GM18873 (cell line): ENCODE results near the gene CEP128.

Experiments
- ATAC-seq: cut with Tn5 transposase; IDR thresholded peaks from one replicate; pipeline ENCODE4 v1.9.1; 2021; ENCODE audit warnings: mild to moderate bottlenecking, moderate library complexity, moderate number of reproducible peaks; ENCODE audit not compliant: unreplicated experiment, low FRiP score

The CEP128 gene

DNA sequence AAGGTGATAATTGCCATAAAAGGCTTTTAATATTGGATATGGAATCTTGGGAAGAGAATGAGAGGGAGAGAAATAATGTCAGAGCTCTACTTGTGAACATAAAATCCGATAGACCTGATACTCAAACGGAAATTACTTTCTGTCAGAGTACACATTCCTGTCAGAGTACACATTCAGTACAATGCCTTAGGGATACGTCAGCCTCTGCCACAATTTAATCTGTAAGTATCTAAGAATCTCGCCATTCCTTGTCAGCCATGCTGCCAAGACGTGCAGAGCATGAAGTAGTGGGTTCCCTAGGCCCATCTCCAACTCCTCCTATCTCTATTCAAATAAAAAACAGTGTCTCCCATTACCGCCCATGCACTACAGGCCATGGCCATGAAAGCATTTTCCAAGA is 242.6 kb downstream of the CEP128 start:
- ATAC-seq = no peak

DNA sequence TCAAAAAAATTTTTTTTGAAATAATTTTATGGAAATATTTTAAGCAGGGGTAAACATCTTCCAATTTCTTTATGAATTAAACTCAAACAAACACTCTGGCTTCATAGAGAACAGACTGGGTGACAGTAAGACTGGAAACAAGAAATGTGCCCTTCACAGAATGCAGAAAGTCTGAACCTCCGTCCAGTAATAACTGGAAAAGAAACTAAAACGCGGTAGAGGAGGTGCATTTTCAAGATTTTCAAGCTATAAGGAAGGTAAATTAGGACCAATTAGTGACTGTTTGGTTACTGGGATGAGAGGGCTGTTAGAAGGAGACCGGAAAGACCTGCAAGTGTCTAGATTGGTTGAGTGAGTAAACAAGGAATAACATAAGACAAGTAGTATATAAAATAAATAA is 245.7 kb downstream of the CEP128 start:
- ATAC-seq = peak; percentile 72

DNA sequence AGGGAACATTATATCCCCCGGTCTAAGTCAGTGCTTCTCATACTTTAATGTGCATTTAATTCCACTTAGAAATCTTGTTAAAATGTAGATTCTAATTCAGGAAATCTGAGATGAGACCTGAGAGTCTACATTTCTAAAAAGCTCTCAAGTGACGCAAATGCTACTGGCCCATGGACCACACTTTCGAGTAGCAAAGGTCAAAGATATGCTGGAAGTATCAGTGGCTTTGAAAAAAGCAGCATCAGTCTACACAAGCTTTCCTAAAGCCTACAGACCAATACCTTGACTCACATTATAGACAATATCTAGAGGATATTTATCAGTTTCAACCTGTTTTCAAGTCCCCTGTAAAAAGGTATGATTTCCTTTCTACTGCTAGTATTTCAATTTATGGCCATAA is 248.6 kb downstream of the CEP128 start:
- no peak for ATAC-seq

DNA sequence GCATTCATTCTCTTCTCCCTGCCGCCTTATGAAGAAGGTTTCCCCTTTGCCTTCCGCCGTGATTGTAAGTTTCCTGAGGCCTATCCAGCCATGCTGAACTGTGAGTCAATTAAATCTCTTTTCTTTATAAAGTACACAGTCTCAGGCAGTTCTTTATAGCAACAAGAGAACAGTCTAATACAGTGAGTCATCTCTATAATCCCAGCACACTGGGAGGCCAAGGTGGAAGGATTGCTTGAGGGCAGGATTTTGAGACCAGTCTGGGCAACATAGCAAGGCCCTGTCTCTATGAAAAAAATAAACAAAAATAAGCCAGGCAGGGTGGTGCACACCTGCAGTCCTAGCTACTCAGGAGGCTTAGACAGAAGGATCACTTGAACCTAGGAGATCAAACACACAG is 259.9 kb downstream of the CEP128 start:
- ATAC-seq = no peak

DNA sequence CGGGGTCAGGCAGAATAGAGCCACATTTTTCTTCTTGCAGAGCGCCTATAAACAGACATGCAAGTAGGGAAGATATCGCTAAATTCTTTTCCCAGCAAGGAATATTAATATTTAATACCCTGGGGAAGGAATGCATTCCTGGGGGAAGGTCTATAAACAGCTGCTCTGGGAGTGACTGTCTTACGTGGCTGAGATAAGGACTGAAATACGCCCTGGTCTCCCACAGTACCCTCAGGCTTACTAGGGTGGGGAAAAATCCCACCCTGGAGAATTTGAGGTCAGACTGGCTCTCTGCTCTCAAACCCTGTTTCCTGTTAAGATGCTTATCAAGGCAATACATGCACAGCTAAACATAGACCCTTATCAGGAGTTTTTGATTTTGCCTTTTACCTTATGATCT is 262.3 kb downstream of the CEP128 start:
- ATAC-seq = no peak

DNA sequence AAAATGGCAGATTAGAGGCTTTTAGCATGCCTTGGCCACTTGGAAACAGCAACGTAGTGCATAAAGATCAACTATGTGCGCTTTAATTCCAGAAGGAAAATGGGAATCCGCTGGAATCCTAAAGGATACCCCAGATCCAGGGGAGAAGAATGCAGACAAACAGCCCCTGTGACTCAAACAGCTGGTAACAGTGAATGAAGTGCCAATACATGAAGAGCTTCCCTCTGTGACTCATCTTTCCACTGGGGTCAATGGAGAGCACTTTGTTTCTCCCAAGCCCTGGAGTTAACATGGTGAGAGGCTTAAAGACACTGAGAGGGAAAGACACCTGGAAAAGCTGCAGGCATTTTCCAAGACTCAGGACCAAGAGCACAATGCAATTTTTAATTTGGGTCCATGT is 263.1 kb downstream of the CEP128 start:
- ATAC-seq = no peak

DNA sequence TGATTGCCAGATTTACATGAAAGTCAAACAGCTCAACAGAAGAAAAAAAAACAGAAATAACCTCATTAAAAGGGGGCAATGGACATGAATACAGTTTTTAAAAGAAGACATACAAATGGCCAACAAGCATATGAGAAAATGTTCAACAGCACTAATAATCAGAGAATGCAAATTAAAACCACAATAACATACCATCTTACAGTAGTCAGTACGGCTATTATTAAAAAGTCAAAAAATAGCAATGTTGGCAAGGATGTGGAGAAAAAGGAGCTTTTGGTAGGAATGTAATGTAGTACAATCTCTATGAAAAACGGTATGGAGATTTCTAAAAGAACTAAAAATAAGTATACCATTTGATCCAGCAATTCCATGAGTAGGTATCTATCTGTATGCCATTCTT is 272.1 kb downstream of the CEP128 start:
- no peak for ATAC-seq

DNA sequence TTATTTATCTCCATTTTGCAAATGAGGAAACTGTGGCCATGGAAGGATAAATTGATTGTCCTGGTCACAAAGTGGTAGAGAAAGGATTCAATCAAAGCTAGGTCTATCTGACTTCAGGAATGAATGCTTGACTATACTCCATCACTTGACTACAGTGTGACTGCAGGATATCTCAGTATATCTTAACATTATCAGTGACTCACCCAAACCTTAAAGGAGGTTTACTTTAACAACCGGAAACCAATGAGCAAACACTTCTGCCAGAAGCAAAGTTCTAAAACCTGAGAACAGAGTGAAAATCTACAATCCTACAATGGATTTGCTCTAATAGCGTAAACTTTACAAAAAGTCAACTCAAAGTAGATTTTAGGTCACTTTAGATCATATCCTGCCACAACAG is 277.0 kb downstream of the CEP128 start:
- no peak for ATAC-seq

DNA sequence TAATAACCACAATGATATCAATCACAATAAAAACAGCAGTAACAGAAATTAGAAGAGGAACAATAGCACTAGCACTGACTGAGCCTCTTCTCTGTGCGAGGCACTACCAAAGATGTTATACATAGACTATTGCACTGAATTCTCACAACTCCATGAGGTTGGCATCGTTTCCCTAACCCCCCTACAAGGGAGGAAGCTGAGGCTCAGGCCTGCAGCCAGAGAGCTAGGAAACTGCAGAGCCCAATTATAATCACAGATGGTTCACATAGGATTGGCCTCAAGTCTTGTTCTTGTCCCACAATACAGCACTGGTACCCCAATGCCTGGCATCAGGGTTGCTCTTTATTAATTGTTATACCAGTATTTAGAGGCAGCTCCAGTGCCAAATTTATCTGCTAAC is 278.0 kb downstream of the CEP128 start:
- no peak for ATAC-seq

DNA sequence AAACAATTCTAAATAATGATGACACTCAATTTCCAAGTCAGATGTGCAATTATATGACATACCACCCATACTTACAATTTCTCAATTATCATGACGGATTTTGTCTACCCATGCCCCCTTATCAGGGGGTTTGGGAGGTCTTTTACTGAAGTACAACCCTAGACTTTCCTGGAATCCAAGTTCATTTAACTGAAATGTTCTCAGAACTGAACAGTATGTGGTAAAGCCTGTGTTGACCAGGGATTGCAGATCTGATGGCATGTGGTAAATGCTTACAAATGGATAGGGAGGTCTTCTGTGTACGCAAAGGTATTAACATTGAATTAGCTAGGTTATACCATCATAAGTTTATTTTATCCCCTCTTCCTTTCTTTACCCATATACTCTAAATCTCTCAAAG is 281.8 kb downstream of the CEP128 start:
- ATAC-seq = no peak

DNA sequence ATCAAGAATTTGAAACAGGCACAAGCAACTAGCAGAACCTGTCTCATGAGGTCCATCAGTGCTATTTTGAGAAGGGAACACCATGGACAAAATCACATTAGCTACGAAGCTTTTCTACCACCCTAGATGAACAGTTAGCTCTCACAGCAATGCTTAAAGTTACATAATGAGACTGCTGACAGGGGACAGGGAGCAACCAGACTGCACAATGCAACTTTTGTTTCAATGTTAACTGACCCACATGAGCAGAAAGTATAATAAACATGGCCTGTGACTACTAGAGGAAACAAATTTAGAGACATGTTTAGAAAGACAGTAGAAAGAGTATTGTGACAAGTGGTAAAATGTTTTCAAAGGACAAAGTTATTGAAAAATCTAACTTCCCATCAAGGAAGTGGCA is 282.8 kb downstream of the CEP128 start:
- no peak for ATAC-seq

DNA sequence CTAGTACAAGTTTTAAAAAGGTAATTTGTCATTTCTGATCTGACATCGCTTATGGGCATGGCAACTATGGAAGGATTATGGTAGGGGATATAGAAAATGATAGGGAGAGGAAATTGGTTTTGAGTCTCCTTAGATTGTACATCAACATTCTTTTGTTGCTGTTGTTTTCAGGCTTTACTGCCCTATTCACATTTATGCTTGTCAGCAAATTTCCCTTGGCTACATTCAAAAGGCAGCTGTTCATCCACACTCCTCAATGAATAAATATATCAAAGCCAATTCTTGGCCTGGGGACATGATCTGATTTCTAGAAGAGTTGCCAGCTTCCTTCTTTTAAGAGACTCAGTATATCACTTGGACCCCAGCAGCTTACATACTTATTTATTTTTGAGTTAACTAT is 283.4 kb downstream of the CEP128 start:
- no peak for ATAC-seq

DNA sequence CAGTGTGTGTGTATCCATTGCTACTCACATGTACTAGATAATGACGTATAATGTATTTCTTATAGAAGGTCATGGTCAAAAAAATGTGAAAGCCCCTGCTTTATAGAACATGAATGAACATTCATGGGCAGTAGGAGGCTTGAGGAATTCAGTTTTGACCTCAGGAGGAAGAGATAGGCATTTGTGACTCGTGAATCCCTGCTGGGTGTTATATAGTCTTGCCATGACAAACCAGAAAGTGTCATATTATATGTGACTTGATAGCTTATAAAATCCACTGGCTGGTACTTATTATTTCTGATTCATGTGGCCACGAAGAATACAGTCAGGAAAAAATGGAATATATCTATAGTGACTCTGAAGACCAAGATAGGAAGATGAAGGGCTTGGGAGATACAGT is 287.6 kb downstream of the CEP128 start:
- ATAC-seq = no peak

DNA sequence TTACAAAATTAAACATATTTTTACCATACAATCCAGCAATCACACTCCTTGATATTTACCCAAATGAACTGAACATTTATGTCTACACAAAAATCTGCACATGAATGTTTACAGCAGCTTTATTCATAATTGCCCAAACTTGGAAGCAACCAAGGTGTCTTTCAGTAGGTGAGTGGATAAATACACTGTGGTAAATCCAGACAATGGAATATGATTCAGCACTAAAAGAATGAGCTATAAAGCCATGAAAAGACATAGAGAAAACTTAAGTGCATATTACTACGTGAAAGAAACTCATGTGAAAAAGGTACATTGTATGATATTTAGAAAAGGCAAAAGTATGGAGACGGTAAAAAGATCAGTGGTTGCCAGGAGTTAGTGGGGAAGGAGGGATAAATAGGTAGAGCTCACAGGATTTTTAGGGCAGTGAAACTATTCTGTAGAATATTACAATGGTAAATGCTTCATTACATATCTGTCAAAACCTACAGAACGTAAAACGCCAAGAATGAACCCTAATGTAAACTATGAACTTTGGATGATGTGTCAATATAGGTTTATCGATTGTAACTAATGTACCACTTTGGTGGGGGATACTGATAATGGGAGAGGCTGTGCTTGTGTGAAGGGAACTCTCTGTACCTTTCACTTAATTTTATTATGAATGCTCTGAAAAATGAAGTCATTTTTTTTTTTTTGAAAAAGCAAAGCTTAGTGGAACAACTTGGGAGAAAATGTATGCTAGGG is 295.7 kb downstream of the CEP128 start:
- no peak for ATAC-seq

DNA sequence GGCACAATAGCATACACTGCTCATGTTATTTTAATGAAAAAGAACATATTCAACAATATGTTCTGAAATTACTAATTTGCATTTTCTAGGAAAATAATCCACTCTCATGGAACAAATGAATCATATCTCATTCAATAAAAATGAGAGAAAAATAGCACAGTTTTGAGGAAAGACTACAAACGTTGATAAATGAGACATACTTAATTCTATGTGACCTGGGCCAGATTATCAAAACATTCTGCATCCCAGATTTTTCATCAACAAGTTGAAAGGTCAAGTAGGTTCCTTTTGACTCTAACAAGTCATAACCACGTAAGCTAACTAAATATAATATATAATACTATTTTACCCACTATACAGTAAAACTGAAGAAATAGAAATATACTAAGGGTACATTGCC is 296.7 kb downstream of the CEP128 start:
- ATAC-seq = no peak

DNA sequence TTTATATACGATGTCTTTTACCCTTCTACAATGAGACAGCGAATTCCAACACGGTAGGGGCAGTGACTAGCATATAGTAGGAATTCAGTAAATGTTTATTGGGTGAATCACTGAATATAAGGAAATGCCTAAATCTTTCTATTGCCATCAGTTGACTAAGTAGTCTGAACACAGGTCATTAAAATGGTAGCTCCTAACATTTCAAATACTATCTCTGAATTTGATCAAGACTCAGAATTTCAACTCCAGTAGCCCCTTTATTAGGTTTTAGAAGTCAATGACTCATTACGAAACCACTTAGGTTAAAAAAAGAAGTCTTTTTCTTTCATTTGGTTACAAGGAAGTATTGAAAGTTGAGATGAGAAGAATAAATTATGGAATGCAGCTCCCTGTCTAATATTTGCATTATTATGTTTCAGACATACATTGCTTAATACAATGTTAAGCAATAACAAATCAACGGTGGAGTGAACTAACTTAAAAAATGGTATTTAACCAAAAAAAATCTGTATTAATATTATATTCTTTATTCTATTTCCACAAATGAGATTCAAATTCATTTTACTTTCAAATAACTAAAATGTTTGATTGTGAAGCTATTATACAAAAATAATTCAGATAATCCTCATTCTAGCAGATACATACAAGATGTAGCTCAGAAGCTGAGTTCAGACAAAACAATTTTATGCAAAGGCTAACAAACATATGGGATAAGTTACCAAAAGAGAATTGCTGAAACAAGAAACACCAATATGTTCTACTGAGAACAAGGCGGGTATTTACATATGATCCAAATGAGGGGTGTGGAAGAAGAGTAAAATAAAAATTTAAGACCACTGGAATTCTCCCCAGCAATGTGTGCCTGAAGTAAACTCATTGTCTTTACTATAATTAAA is 302.7 kb downstream of the CEP128 start:
- ATAC-seq = no peak

DNA sequence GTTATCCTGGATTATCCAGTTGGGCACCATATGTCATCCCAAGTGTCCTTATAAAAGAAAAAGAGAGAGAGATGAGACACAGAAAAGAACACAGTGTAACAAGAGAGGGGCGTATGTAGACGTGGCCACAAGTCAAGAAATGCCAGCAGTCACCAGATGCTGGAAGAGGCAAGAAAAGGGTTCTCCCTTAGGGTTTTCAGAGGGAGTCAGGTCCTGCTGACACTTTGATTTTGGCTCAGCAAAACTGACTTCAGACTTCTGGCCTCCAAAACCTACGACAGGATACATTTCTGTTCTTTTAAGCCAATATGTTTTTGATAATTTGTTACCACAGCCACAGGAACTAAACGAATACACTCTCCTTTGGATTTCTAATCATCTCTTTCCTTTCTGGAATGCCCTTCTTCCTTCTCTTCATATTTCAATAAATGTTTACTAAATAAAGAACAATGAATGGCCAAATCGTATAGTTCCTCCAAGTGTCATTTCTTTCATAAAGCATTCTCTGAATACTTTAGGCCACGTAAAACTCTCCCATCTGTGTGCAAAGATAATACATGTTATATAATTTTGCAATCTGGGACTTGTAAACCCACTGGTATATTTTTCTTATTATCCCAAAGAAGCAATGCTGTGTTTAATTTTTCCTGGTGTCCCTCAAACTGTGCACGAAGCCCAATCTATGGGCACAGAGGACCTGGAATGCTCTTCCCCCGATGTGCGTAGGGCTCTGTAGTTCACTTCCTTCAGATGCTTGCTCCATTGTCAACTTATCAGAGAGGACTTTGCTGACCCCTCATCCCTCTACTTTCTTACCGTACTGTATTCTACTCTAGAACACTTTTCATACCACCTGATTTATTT is 303.6 kb downstream of the CEP128 start:
- ATAC-seq = no peak

DNA sequence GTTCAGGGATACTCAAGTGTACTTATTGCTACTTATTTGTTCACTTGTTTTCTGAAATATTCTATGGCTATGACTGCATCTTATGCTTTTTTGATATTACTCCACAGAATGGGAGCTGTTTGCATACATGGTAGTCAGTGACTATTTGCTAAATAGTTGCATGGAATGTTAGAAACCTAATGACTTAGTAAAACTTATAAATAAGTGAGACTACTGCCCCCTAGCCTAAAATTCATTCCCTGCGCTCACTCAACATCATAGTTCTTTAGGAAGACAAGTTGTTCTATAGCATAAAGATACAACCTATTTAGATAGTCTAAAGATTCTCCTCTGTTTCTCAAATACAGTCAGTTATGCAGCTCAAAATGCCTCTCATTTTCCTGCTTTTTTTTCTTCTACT is 305.5 kb downstream of the CEP128 start:
- ATAC-seq = no peak

DNA sequence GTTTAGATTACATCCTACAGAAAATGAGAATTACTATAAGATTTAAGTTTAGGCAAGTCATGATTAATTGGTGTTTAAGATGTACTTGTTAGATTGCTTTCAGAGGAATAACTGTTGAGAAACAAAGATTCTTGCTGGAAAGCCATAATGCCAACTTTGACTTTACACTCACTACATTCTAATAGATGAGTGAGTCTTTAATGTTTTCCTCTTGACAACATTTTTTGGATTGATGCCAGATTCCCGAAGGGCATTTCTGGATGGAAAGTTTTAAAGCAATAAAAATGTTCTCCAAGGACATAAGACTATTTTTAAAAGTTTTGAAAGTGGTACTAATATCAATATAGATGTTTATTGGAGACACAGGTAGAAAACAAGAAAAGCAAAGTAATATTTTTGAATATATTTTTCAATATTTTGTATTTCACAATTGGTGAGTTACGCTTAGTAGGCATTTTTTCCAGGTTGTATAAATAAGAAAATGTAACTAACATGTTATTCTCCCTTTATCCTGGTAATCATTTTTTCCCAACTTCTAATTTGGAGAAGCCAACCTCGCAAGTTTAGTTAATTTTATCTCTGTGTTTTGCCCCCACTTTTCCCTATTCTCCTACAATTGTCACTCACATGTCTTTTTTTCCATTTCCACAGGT is 307.3 kb downstream of the CEP128 start:
- ATAC-seq = no peak

DNA sequence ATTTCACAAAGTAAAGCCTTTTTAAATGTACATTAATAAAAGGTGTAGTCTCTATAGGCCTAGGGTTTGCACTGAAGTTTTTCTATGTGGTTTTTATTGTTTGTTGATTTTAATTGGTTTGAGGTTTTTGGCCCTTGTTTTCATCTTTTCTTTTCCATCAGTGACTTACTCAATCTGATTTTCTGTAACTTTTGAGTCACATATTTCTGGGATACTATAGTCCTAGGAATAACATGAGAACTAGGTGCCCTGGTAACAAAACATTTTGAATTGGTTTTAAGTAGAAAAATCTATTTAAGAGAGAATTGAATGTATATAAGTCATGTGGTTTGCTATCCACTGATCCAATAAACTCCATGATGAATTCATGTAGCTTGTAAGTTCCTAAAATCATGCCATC is 311.9 kb downstream of the CEP128 start:
- no peak for ATAC-seq
